Measurements from ENCODE around the gene FDPS.
A peak's percentile ranks its signal among the peaks of the same experiment; 100 is the strongest.
"Not testable (repeated sequence)": the region's sequence is repeated elsewhere in the genome, so short reads cannot be mapped to it uniquely, and the experiment has no call there.

FDPS gene

DNA sequence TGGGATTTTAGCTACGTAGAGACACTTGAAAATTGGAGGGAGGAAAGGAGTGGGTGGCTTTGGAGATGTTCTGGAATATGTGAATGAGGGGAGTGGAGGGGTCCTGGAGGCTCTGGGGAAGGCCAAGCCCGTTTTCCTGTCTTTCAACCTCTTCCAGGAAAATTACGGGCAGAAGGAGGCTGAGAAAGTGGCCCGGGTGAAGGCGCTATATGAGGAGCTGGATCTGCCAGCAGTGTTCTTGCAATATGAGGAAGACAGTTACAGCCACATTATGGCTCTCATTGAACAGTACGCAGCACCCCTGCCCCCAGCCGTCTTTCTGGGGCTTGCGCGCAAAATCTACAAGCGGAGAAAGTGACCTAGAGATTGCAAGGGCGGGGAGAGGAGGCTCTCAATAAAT lies 11.6 kb downstream of the FDPS start:
- no peak for DNase-seq (ENCODE audit: low spot score)

DNA sequence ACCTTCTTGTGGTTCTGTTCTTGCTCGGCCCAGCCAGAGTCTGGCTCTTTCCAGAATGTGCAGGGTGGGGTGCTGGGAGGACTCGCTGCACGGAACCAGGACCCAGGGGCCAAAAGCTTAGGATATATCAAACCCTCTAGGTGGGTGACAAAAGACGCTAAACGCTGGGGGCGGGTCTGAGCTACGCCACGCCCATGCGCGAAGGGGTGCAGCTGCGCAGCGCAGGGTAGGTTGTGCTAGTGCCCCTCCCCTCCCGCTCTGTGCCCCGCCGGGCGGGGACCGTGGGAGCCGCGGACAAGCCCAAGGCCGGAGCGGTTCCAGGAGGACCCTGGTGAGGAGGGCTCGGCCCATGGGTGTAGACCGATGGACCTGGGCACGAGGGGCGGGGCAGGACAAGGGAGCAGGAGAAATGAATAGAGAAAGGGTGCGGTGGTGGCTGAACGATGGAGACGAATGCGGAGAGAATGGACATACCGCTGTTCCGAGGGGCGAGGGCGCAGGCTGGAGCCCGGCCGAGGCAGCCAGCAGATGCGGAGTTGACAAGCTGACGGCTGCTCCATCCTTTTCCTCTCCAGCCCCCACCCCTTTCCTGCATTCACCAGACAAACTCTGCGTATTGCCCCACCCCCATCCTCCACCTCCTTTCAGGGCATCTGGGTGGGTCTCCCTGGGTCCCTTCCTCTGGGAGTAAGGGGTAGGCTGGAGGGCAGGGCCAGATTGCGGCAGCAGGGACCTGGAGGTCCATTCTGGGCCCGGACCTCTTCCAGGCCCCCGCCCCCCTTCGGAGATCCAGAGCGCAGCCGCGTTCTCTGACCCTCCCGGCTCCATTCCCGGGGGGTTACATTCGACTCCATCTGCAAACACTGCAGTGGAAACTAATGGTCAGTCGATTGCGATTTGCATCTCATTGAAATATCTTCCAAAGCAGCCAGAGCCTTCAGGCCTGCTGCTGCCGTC lies 12.3 kb downstream of the FDPS start, which contains the start of gene RUSC1:
Gene RUSC1, plus strand, starts transcription at position 234 of the 957 bp plus-strand sequence. CDS start 880 bp downstream, outside the sequence.
- peak; percentile 85 for DNase-seq (ENCODE audit: low spot score)

GRCh38 chr1:155321639-155322503 lies 13.2 kb downstream of the FDPS start:
- DNase-seq (ENCODE audit: low spot score) = no peak

- no peak for DNase-seq (ENCODE audit: low spot score)
Measured at GRCh38 chr1:155322571-155322952, 13.9 kb downstream of the FDPS start.

DNA sequence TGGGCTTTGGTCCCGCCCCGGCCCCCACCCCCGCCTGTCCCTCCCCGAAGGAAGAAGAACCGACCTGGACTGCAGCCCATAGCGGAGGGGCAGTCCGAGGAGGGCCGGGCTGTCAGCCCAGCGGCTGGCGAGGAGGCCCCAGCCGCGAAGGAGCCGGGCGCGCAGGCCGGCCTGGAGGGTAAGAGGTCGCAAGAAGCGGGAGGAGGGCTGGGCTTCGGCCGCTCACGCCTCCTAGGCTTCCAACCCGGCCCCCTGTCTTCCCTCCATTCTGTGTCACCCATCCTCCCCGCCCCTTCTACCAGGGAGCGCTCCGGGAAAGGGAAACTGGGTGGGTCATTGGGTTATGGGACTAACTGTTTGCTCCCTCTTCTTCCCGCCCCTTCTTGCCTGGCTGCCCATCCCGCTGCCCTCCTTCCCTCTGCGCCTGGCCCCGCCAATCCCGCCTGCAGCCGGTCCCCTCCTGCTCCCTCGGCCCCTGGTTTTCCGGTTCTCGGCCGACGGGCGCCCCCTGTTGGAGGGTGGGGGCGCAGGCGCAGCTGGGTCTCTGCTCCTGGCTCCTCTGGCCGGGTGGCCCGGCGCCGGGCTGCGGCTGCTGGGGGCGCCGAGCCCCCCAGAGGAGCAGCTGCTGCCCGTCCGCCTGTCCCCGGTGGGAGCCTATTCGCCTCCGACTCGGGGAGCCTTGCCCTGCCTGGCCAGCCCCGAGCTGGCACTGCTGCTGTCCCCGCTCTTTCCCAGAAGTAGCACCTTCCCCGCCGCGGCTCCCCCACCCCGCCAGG lies 14.5 kb downstream of the FDPS start:
- DNase-seq (ENCODE audit: low spot score) = peak; percentile 91

- DNase-seq (ENCODE audit: low spot score) = peak; percentile 91
Measured at GRCh38 chr1:155323729-155324036, 15.0 kb downstream of the FDPS start.

- peak; percentile 96 for DNase-seq (ENCODE audit: low spot score)
Measured at GRCh38 chr1:155324037-155324716, 15.5 kb downstream of the FDPS start.

DNA sequence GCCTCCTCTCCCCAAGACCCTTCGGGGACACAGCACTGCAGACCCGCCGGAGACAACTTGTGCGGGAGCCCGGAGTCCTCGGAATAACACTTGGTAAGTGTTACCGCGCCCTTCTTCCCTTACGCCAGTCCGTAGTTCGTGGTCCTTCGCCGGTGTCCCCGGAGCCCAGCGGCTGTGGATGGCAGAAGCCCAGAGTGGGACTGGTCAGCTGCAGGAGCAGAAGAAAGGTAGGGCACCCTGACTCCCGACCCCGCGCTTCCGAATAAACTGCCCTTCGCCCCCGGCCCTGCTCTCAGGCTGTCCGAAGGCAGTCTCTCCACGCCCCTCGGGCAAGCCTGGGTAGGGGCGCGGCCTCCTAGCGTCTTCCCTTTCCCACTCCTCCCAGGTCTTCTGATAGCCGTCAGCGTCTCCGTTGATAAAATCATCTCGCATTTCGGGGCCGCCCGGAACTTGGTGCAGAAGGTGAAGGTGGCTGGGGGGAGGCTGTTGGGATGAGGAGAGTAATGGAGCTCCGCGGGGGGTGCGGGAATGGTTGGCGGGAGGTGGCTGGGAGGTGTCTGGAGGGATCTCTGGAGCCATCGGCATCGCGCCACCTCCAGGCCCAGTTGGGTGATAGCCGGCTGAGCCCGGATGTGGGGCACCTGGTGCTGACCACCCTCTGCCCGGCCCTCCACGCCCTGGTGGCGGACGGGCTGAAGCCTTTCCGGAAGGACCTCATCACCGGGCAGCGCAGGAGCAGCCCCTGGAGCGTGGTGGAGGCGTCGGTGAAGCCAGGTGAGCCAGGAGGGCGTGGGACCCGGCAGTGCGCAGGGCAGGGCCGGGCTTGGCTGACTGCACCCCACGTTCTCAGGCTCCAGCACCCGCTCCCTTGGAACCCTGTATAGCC lies 16.3 kb downstream of the FDPS start:
- peak; percentile 91 for DNase-seq (ENCODE audit: low spot score)

- DNase-seq (ENCODE audit: low spot score) = no peak
Measured at GRCh38 chr1:155325603-155325893, 16.9 kb downstream of the FDPS start.

DNA sequence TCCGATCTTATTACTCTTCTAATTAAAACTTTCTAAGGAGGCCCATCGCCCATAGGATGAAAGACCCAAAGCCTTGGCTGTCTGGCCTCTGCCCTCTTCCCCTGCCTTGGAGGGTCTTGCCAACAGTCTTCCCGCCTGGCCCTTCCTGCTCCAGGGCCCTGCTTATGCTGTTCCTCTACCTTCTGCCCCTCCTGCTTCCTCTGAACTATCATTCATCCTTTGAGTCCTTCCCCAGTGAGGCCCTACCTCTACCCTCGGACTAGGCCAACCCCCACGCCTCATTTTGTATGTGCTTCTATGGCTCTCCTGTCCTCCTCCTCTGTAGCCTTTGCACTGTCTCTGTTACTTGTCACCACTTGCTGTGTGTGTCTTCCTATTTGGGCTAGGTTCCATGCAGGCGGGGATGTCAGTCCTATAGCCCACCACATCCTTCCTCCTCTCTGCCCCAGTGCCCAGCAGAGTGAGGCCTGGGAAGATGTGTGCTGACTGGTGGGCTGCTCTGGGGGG lies 17.4 kb downstream of the FDPS start:
- DNase-seq (ENCODE audit: low spot score) = no peak

GRCh38 chr1:155326631-155327037 lies 18.0 kb downstream of the FDPS start:
- no peak for DNase-seq (ENCODE audit: low spot score)

- no peak for DNase-seq (ENCODE audit: low spot score)
Measured at GRCh38 chr1:155327981-155328380, 19.3 kb downstream of the FDPS start.

- not testable (repeated sequence) for DNase-seq (ENCODE audit: low spot score)
Measured at GRCh38 chr1:155328856-155329255, 20.2 kb downstream of the FDPS start.

DNA sequence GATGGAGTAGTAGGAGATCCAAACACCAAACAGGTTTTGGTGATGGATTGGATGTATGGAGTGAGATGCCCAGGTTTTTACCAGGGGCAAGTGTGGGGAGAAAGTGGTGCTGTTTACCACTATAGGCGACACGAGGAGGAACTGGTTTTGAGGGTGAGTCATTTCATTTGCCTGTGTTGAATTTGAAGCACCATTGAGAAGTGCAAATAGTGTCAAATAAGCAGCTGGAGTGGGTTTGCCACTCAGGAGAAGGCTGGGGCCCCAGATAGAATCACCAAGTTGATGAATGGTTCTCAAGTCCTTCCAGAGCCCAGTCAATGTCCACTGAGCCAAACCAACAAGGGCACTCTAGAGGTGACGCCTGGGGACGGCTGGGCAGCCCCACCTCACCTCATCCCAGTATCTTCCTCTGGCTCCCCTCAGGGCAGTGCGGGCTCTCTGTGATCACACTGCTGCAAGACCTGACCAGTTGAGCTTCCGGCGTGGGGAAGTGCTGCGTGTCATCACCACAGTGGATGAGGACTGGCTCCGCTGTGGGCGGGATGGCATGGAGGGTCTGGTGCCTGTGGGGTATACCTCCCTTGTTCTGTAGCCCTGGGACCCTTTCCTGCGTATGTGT lies 21.4 kb downstream of the FDPS start:
- no peak for DNase-seq (ENCODE audit: low spot score)

DNA sequence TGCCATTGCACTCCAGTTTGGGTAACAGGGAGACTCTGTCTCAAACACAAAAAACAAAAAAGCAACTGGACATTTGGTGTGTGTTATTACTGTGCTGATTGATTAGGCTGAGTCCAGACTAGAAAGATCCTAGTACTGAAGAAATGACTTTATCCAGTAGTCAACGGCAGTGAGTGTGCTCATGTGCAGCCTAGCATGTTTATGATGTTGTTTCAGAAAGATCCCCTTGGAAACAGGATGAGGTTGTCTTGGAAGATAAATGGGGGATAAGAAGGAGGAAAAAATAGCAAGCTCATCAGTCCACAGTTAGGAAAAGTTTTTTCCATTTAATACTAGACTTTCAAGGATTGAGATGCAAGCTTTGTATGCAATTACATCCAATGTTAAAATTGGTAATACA lies 26.3 kb downstream of the FDPS start:
- DNase-seq (ENCODE audit: low spot score) = no peak

GRCh38 chr1:155339515-155340097 lies 30.9 kb downstream of the FDPS start:
- DNase-seq (ENCODE audit: low spot score) = no peak

- DNase-seq (ENCODE audit: low spot score) = no peak
Measured at GRCh38 chr1:155342842-155343241, 34.2 kb downstream of the FDPS start.

DNA sequence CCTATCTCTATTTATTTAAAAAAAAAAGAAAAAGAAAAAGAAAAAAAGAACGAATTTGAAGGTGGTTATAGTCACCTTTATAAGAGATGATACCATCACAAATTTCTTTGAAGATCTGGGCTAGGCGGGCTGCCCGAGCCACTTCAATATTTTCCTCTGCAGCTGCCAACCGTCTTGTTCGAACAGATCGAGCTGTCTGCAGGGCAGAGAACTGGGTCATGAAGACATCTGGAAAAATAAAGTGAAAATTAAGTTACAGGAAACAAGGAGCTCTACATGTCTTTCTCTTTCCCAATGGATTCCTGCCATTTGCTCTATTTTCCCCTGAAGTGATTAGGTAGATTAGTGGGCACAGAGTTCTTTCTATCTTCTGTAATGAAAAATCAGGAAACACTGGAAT lies 44.0 kb downstream of the FDPS start:
- DNase-seq (ENCODE audit: low spot score) = no peak

GRCh38 chr1:155360051-155360450 lies 51.4 kb downstream of the FDPS start:
- DNase-seq (ENCODE audit: low spot score) = no peak

All from iPS-NIHi11 (cell line).